Liver (tissue), 3 donors: ENCODE measurements around the gene NAMPT.

Experiments
- CTCF ChIP-seq: fragments of 150-350 bp; IDR thresholded peaks from 2 replicates; pipeline ENCODE4 v1.5.1; 2017; ENCODE audit warnings: improper control_type of control experiment, low read depth, low read length; ENCODE audit not compliant: missing input control
- EGR1 ChIP-seq, 2 donors: IDR thresholded peaks; 2 replicates each; pipeline ENCODE4 v1.6.1; 2016 to 2018; ENCODE audit warnings: antibody characterized with exemption in 2 of 2, low read depth in 2 of 2
- RAD21 ChIP-seq, 2 donors: IDR thresholded peaks; 2 replicates each; pipeline ENCODE4 v1.6.1; 2016; ENCODE audit warnings: antibody characterized with exemption in 2 of 2, mild to moderate bottlenecking in 2 of 2
- RXRA ChIP-seq, 2 donors: IDR thresholded peaks; 2 replicates each; pipeline ENCODE4 v1.6.1; 2017 to 2018; ENCODE audit warnings: antibody characterized with exemption in 2 of 2, mild to moderate bottlenecking in 1 of 2
- TAF1 ChIP-seq: conservative IDR thresholded peaks from 2 replicates; pipeline ENCODE4 v1.6.1; 2016; ENCODE audit warnings: antibody characterized with exemption, mild to moderate bottlenecking
- YY1 ChIP-seq: IDR thresholded peaks from 2 replicates; pipeline ENCODE4 v1.6.1; 2016; ENCODE audit warnings: antibody characterized with exemption, mild to moderate bottlenecking
- TF ChIP-seq, protein P1 (sequence below): IDR thresholded peaks from 2 replicates; pipeline ENCODE4 v1.6.1; 2016; ENCODE audit warnings: antibody characterized with exemption
- donor health status: healthy.
- donor health status: healthy.

- no peak for TF ChIP-seq RAD21 (IDR thresholded peaks at IDR 0.05)
- TF ChIP-seq CTCF: no peak
- TF ChIP-seq YY1: no peak
- TF ChIP-seq RXRA (IDR thresholded peaks at IDR 0.05): no peak
- TF ChIP-seq, protein P1, sequence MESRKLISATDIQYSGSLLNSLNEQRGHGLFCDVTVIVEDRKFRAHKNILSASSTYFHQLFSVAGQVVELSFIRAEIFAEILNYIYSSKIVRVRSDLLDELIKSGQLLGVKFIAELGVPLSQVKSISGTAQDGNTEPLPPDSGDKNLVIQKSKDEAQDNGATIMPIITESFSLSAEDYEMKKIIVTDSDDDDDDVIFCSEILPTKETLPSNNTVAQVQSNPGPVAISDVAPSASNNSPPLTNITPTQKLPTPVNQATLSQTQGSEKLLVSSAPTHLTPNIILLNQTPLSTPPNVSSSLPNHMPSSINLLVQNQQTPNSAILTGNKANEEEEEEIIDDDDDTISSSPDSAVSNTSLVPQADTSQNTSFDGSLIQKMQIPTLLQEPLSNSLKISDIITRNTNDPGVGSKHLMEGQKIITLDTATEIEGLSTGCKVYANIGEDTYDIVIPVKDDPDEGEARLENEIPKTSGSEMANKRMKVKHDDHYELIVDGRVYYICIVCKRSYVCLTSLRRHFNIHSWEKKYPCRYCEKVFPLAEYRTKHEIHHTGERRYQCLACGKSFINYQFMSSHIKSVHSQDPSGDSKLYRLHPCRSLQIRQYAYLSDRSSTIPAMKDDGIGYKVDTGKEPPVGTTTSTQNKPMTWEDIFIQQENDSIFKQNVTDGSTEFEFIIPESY: no peak
- no peak for TF ChIP-seq TAF1
- no peak for TF ChIP-seq EGR1 (IDR thresholded peaks at IDR 0.05; ENCODE audit: low read depth in 2 of 2)
These were observed 29.5 kb downstream of the NAMPT start for GRCh38 chr7:106255246-106255645.
